ENCODE measurements around the gene PRAMEF1.

- no peak for TF ChIP-seq EZH2 (IDR thresholded peaks at IDR 0.05)
- TF ChIP-seq, protein P1, sequence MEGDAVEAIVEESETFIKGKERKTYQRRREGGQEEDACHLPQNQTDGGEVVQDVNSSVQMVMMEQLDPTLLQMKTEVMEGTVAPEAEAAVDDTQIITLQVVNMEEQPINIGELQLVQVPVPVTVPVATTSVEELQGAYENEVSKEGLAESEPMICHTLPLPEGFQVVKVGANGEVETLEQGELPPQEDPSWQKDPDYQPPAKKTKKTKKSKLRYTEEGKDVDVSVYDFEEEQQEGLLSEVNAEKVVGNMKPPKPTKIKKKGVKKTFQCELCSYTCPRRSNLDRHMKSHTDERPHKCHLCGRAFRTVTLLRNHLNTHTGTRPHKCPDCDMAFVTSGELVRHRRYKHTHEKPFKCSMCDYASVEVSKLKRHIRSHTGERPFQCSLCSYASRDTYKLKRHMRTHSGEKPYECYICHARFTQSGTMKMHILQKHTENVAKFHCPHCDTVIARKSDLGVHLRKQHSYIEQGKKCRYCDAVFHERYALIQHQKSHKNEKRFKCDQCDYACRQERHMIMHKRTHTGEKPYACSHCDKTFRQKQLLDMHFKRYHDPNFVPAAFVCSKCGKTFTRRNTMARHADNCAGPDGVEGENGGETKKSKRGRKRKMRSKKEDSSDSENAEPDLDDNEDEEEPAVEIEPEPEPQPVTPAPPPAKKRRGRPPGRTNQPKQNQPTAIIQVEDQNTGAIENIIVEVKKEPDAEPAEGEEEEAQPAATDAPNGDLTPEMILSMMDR (IDR thresholded peaks at IDR 0.05): no peak
Measured at GRCh38 chr1:12769031-12769430, 22.2 kb upstream of the PRAMEF1 start.
